GM12891 (cell line): ENCODE results near the gene TAOK1.

Experiments
- POLR2A ChIP-seq: IDR thresholded peaks from 2 replicates; pipeline ENCODE4 v1.6.1; 2011; ENCODE audit warnings: low read depth, low read length, control low read depth
- TAF1 ChIP-seq: IDR thresholded peaks from 2 replicates; pipeline ENCODE4 v1.6.1; 2011; ENCODE audit warnings: low read depth, low read length, control low read depth

GRCh38 chr17:29433541-29433940 is 43.4 kb downstream of the TAOK1 start:
- no peak for TF ChIP-seq TAF1
- TF ChIP-seq POLR2A, result no peak
